CD4-positive, alpha-beta T cell treated with Interleukin-17A for 1 hour (primary cell): ENCODE data around the gene CCM2.

Source experiments
- DNase-seq: peaks from one replicate; pipeline ENCODE4 v3.0.0-alpha.2; 2020

Gene CCM2

GRCh38 chr7:45000093-45001032 is at the start of gene CCM2:
Gene CCM2, plus strand, starts transcription at chr7:45000201. Its CDS starts 133 bp downstream, at chr7:45000334.
- no peak for DNase-seq

GRCh38 chr7:44953156-44953555 is 46.8 kb upstream of the CCM2 start:
- DNase-seq = no peak

DNA sequence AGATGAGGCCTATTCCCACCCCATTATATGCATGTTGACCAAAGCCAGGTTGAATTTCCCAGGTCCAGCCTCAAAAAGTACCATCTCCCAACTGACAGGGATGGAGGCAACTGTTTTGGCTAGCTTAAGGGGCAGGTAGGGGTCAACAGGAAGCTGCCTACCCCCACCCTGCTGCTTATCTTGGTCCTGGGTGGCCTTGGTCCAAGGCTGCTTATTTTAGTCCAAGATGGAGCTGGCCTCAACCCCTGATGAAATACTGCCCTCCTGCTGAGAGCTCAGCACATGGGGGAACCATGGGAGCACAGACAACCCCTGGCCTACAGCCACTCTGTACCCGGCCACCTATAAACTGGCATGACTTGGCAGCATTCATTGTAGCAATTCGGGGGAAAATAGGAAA is 44.3 kb upstream of the CCM2 start:
- DNase-seq = no peak

DNA sequence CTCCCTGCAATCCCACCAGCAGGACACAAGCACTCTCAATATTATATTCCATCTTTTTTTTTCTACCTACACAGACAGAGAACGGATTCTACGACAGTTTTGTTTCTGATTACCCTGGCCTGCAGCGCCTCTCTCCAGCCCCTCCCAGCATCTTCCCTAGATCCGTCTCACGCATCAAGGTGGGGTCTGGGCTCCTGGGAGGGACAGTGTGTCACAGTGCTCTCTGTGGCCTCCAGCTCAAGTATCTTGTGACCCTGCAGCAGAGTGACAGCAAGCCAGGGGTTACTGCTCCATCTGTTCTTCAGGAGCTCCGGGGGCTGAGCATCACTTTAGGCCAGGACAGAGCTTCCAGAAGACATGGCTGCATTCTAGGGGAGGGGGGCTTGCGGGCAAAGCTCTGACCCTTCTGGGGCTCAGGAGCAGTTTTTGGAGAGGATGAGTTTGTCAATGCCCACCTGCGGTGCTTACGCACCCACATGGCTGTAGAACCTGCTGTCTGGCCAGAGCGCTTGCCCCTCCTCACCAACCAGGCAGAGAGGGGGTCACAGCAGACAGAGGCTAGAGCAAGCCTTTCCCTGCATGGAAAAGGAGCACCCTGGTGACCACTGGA is 43.7 kb upstream of the CCM2 start:
- no peak for DNase-seq

DNA sequence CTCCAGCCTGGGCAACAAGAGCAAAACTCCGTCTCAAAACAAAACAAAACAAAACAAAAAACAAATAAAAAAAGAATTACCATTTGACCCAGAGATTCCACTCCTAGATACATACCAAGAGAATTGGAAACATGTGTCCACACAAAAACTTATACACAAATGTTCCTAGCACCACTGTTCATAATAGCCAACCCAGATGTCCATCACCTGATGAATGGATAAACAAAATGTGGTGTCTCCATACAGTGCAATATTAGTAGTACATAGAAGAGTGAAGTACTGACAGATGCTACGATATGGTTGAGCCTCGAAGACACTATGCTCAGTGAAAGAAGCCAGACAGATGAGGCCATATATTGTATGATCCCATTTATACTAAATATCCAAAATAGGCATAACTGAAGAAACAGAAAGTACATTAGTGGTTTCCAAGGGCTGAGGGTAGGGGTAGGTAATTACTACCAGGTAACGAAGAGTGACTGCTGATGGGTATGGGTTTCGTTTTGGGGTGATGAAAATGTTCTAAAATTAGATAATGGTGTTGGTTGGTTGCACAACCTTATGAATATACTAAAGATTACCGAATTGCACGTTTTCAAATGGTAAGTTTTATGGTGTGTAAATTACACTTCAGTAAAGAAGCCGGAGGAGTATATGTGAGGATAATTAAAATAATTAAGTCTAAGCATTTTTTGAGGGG is 41.2 kb upstream of the CCM2 start:
- DNase-seq = peak; percentile 10

GRCh38 chr7:44959433-44959951 is 40.5 kb upstream of the CCM2 start:
- peak; percentile 55 for DNase-seq

GRCh38 chr7:44960011-44960580 is 39.9 kb upstream of the CCM2 start:
- DNase-seq = no peak

- no peak for DNase-seq
Observed at GRCh38 chr7:44961844-44962482, 38.0 kb upstream of the CCM2 start.

GRCh38 chr7:44962483-44963251 is 37.3 kb upstream of the CCM2 start:
- DNase-seq = no peak

DNA sequence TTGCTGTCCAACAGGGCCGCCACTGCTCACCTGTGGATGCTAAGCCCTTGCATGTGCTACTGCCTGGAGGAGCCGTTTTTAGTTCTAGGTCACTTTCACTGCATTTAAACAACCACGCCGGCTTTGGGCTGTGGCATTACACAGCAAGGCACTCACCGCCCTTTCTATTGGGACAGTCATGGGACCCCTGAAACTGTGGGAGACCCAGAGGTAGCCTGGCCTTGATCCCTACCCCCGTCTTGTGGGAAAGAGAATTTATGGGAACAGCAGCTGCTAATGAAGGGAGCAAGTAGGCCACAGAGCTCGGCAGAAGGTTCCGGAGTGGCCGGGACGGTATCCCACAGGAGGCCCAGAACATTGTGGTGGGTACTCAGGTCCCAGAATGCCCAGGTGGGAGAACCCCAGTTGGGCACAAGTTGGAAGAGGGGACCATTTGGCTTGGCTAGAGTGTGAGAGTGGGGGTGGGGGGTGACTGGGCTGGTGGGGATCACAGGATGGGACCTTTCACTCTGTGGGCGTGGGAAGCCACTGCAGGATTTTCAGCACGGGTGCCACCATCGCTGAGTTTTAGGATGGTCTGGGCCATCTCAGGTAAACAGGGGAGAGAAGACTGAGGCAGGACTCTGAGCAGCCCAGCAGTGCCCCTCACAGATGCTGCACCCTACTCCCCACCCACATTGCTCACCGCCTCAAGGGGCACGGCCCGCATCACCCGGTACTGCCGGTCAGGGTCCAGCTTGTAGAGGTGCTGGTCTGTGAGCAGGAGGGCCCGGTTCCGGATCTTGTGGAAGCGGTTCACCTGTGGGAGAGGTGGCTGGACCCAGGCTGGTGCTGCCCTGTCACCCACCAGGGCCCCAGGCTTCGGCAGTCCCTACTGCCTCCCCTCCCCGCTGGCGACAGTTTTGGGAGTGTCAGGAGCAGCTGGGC is 36.4 kb upstream of the CCM2 start:
- DNase-seq = no peak

DNA sequence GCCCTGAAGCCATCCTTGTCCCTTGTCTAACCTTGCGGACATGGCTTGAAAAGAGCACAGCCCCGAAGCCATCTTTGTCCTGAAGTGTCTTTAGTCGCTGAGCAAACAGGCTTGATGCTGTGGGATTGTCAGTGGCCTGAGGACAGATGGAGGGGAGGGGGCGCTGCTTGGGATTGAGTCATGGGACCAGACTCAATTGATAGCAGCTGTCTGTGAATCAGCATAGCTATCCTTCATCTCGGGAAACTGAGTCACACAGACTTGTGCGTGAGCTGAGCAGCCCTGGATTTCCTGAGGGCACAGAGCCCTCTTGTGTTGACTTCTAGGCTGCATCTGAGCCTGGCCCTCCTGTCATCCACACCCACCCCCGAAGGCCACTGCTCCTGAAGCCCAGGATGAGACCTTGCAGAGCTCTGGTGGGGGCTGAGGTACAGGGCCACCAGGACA is 35.6 kb upstream of the CCM2 start:
- no peak for DNase-seq

- no peak for DNase-seq
Observed at GRCh38 chr7:44964831-44965440, 35.1 kb upstream of the CCM2 start.

- no peak for DNase-seq
Observed at GRCh38 chr7:44965441-44965903, 34.5 kb upstream of the CCM2 start.

DNA sequence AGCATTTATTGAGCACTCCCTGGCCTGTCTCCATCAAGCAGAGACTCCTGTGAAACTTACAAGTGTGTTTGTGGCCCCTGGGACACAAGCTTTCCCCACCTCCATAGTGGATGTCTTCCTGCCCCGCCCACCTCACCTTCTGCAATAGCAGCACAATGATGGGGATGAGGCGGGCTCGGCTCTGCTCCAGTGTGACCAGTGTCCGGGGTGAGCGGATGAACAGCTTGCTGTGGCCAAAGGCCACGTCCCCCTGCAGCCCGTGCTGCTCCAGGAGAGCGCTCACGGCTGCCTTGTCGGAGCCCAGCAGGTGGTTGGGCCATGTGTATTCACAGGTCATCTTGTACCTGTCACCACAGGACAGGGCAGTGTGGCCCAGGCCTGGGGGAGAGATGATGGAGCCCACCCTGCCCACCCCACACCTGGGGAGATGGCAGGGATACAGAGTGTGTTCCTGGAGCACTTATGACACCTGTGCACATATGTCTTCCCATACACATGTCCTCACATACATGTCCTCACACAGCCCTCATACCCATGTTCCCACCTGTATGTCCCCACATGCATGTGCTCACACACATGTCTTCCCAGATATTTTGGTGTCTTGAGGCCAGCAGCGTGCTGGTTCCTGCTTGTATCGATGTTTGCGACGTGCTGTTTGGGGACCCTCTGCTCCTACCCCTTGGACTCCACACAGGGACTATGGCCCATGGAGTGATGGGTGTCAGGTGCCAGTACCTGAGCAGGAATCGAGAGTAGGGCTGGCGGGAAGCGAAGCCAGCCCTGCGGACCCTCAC is 33.9 kb upstream of the CCM2 start:
- no peak for DNase-seq

DNA sequence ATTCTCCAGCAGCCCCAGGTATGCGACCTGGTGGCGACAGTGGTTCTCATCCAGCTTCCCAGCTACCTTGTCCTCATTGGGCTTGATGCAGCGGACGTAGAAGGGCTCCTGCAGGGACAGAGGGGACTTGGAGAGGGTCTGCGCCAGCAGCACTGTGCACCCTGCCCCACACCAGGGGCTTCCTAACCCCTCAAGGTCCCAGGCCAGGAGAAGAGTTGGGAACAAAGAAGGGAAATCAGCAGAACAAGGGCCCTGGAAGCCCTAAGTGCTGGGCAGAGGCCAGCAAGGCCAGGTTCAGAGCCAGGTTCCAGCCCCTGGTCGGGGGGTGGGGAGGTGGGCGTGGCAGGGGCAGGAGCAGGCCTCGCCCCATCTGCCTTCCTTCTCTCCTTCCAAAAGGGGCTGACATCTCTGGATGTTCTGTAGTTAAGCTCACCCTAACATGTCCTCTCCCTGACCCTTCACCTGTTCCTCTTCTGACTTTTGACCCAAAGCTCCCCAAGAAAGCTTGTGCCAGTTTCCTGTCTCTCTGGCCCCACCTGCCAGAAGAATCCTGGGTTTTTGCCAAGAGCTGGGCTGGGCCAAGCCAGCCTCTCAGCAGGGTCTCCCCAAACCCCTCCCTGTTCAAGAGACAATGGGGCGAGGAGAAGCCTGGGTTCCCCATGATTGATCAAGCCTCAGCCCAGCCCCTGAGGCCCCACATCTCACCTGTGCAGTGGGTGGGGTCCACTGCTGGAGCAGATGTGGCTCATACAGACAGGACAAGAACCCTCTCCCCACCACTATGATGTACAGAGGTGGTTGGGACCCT is 33.1 kb upstream of the CCM2 start:
- DNase-seq = no peak

DNA sequence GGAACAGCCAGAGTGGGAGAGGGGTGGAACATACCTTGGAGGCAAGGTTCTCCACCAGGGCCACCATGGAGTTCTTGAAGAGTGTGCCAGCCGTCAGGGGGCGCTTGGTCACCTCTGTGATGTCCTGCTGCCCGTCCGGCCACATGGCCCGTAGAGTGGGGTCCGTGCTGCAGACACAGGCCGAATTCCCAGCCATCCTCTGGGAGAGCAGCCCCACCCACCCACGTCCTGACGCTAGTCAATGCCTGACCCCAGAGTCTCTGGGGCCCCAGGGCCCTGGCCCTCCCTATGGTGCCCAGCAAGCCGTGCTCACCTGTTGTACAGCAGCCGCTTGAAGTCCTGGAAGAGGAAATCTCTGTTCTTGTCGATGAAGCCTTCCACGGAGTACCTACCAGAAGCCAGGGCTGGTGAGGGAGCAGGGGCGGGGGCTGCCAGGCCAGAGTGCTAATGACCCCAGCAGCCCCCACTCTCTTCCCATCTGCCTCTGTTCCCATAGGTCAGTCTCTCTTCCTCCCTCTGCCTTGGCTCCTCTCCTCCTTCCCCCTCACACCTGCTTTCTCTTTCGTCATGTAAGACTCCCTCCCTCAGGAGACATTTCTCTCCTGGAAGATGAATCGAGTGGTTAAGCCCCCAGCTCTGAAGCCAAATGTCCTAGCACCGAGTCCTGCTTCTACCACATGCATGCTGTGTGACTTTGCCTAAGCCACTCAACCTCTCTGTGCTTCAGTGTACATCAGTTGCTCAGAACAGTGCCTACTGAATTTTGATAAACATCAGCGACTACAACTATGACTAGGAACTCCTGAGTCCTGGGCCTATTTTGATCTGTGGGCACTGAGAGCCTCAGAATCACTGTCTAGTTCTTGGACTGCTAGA is 32.2 kb upstream of the CCM2 start:
- no peak for DNase-seq

DNA sequence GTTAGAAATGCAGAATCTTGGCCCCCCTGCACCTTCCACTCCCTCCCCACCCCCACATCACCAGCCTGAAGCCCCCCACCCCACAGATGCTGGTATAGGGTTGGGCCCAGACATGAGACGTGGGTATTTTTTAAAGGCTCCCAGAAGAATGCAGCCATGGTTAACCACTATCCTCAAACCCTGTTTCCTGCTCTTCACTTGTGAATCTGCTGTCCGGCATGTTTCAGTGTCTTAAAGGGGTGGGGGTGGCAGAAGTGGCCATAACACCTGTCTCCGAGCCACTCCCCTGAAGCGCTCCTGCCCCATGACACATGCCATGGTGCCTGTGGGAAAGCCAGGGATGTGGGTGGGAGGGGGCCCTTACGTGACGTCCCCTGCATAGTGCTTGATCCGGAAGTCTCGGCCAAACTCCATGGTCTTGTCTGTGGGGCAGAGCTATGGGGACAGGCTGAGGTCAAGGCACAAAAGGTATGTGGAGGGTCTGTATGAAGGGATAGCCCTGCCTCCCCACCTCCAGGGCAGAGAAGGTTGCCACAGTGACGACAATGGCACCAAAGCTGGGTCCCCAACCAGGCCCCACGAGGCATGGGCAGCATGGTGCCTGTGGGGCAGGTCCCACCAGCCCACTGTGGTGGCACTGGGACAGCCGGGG is 30.8 kb upstream of the CCM2 start:
- DNase-seq = no peak
